ENCODE measurements around the gene ZC3H14.

The ZC3H14 gene, protein sequence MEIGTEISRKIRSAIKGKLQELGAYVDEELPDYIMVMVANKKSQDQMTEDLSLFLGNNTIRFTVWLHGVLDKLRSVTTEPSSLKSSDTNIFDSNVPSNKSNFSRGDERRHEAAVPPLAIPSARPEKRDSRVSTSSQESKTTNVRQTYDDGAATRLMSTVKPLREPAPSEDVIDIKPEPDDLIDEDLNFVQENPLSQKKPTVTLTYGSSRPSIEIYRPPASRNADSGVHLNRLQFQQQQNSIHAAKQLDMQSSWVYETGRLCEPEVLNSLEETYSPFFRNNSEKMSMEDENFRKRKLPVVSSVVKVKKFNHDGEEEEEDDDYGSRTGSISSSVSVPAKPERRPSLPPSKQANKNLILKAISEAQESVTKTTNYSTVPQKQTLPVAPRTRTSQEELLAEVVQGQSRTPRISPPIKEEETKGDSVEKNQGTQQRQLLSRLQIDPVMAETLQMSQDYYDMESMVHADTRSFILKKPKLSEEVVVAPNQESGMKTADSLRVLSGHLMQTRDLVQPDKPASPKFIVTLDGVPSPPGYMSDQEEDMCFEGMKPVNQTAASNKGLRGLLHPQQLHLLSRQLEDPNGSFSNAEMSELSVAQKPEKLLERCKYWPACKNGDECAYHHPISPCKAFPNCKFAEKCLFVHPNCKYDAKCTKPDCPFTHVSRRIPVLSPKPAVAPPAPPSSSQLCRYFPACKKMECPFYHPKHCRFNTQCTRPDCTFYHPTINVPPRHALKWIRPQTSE

DNA sequence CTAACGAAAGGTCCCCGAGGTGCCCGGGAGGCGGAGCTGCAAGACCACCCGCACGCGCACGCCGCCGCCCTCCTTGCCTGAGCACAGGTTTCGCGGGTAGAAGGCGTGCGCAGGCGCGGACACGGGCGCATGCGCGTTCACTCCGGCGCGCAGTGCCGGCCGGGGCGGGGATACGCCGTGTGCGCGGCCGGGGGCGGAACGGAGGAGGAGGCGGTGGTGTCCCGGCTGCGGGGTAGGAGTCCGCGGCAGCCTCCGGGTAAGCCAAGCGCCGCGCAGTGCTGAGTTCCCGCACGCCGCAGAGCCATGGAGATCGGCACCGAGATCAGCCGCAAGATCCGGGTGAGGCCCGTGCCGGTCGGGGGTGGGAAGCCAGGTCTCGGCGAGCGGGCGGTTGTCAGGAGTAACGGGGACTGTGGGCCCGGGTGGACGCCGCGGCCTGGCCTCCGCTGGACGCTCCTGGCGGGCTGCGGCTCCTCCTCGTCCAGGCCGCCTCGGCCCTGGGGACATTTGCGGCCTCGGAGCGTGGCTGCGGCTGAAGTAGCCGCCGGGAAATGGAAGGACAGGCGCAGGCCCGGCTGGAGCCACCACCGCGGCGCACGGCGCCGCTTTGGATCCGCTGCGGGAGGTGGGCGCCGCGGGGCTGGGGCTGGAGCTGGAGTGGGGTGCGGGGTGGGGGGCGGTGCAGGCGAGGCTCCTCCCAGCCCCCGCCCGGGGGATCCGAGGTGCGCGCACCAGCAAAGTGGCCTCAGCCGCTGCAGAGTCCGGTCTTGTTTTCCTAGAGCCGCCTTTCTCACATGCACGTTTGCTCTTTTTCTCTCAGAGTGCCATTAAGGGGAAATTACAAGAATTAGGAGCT, at the start of gene ZC3H14:
Gene ZC3H14, plus strand, starts transcription at position 207 of the 856 bp plus-strand sequence. Its CDS starts 97 bp downstream, at position 304.
- no peak for TF ChIP-seq CTCF (IDR thresholded peaks at IDR 0.05)
- Histone ChIP-seq H3K27ac (peak within 1 kb of the TSS; percentile 92 to 95), H3K4me3 (peak within 1 kb of the TSS; percentile 92)
- DNase-seq (ENCODE audit: low spot score) = peak; percentile 87

GRCh38 chr14:88515499-88516221, 47.2 kb upstream of the ZC3H14 start:
- Histone ChIP-seq H3K4me3 (no peak overlapping the region), H3K27ac (no peak overlapping the region)
- DNase-seq (ENCODE audit: low spot score) = no peak
- TF ChIP-seq CTCF (IDR thresholded peaks at IDR 0.05) = no peak

DNA sequence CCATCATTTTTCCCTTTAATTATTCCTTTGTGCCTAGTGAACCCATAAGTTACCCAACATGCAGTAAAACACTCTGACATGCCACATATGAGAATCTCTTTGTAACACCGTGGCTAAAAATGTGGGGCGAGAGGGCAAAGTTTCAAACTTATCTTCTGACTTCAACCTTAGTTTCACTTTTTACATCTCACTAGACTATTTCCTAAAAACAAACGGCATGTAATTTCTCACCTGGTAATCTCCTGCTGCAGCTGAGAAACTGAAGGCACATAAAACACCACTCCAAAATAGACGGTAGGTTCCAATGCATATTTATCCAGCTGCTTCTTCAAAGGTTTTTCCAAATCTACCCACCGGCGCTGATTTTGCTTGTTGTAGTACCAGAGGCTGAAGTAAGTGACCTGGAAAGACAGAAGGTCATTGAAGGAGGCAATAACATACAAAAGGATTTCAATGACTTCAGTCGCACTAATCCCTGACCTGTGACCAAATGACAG, 45.9 kb upstream of the ZC3H14 start:
- no peak for DNase-seq (ENCODE audit: low spot score)
- Histone ChIP-seq H3K27ac (no peak overlapping the region), H3K4me3 (no peak overlapping the region)
- no peak for TF ChIP-seq CTCF (IDR thresholded peaks at IDR 0.05)

- Histone ChIP-seq H3K27ac (no peak overlapping the region), H3K4me3 (no peak overlapping the region)
- no peak for TF ChIP-seq CTCF (IDR thresholded peaks at IDR 0.05)
- no peak for DNase-seq (ENCODE audit: low spot score)
Observed at GRCh38 chr14:88518592-88519512, 44.0 kb upstream of the ZC3H14 start.

GRCh38 chr14:88519907-88520306, 42.9 kb upstream of the ZC3H14 start:
- DNase-seq (ENCODE audit: low spot score) = no peak
- no peak overlapping the region for H3K27ac ChIP-seq
- TF ChIP-seq CTCF (IDR thresholded peaks at IDR 0.05) = no peak
- H3K4me3 ChIP-seq = no peak overlapping the region

All from coronary artery (tissue), 2 donors.